NCI-H1105 (cell line): ENCODE measurements around the gene ITPK1.

Experiments
- DNase-seq: peaks from one replicate; lab custom pipeline; 2025; lab: John Stamatoyannopoulos, UW

Gene ITPK1

GRCh38 chr14:92922155-92922735 is 193.5 kb downstream of the ITPK1 start:
- no peak for DNase-seq

- DNase-seq = no peak
These were observed 195.7 kb downstream of the ITPK1 start for GRCh38 chr14:92920001-92920400.

GRCh38 chr14:92917956-92918355 is 197.8 kb downstream of the ITPK1 start:
- DNase-seq = no peak

GRCh38 chr14:92917041-92917940 is 198.4 kb downstream of the ITPK1 start:
- DNase-seq = no peak

GRCh38 chr14:92916201-92916600 is 199.5 kb downstream of the ITPK1 start:
- DNase-seq = no peak

GRCh38 chr14:92914087-92914656 is 201.6 kb downstream of the ITPK1 start:
- no peak for DNase-seq

GRCh38 chr14:92907316-92907911 is 208.3 kb downstream of the ITPK1 start:
- DNase-seq = no peak

- DNase-seq = no peak
These were observed 208.9 kb downstream of the ITPK1 start for GRCh38 chr14:92906823-92907222.

- no peak for DNase-seq
These were observed 209.3 kb downstream of the ITPK1 start for GRCh38 chr14:92906420-92906819.

GRCh38 chr14:92905667-92906066 is 210.1 kb downstream of the ITPK1 start:
- no peak for DNase-seq

- DNase-seq = no peak
These were observed 212.4 kb downstream of the ITPK1 start for GRCh38 chr14:92903359-92903758.

GRCh38 chr14:92902726-92903125 is 213.0 kb downstream of the ITPK1 start:
- no peak for DNase-seq

- DNase-seq = no peak
These were observed 213.5 kb downstream of the ITPK1 start for GRCh38 chr14:92902191-92902590.

- DNase-seq = no peak
These were observed 215.1 kb downstream of the ITPK1 start for GRCh38 chr14:92900660-92901059.

GRCh38 chr14:92898566-92899131 is 217.1 kb downstream of the ITPK1 start:
- DNase-seq = no peak

GRCh38 chr14:92897922-92898565 is 217.7 kb downstream of the ITPK1 start:
- DNase-seq = no peak

- DNase-seq = no peak
These were observed 220.3 kb downstream of the ITPK1 start for GRCh38 chr14:92895352-92895878.

- no peak for DNase-seq
These were observed 223.1 kb downstream of the ITPK1 start for GRCh38 chr14:92892589-92892988.

- peak; percentile 10 for DNase-seq
These were observed 224.7 kb downstream of the ITPK1 start for GRCh38 chr14:92890830-92891588.

- no peak for DNase-seq
These were observed 226.8 kb downstream of the ITPK1 start for GRCh38 chr14:92888896-92889295.

GRCh38 chr14:92887157-92887556 is 228.6 kb downstream of the ITPK1 start:
- no peak for DNase-seq
